H1 (cell line): ENCODE data around the gene PTPRG. TPM values are rescaled to one million over a fixed set of nuclear protein-coding genes. Genes with fewer than 3 reads are reported as not detected.

Experiments
- CTCF ChIA-PET: fragments of 300-600 bp; sonication (Branson Sonifier 250); formaldehyde crosslinking; loops from one replicate; lab custom pipeline; 2021; ENCODE audit not compliant: partially characterized antibody; lab: Charles Lee
- POLR2A ChIA-PET: fragments of 300-600 bp; sonication (Branson Sonifier 250); formaldehyde crosslinking; loops from one replicate; lab custom pipeline; 2021; ENCODE audit warnings: inconsistent platforms; ENCODE audit not compliant: partially characterized antibody; lab: Charles Lee
- DNase-seq, 2 experiments: peaks; one replicate each; pipeline versions ENCODE4 v3.0.0 to v3.0.0-alpha.2; 2010 to 2022; ENCODE audit warnings: low spot score in 2 of 2, low read depth in 1 of 2, mixed read lengths in 1 of 2
- FAIRE-seq: peaks from 2 replicates; lab custom pipeline; 2011; peaks lifted over from hg19 to GRCh38; lab: Jason Lieb, UNC
- H2AFZ ChIP-seq: 2 replicates; pipeline ENCODE4 v1.8.1; 2012; ENCODE audit warnings: low read length, inconsistent platforms
- H2AK5ac ChIP-seq: 2 replicates; pipeline ENCODE4 v1.6.1; 2013; ENCODE audit warnings: low read depth, low read length
- H2BK120ac ChIP-seq: replicated peaks from 2 replicates; pipeline ENCODE3; 2013; ENCODE audit warnings: low read depth, low read length, inconsistent platforms
- H2BK12ac ChIP-seq: 2 replicates; pipeline ENCODE4 v1.6.1; 2013; ENCODE audit warnings: low read depth, low read length
- H2BK15ac ChIP-seq: 2 replicates; pipeline ENCODE4 v1.6.1; 2013; ENCODE audit warnings: low read length
- H2BK20ac ChIP-seq: 2 replicates; pipeline ENCODE4 v1.6.1; 2013; ENCODE audit warnings: low read length
- H2BK5ac ChIP-seq: 2 replicates; pipeline ENCODE4 v1.6.1; 2013; ENCODE audit warnings: low read depth, low read length
- H3K14ac ChIP-seq: 2 replicates; pipeline ENCODE4 v1.6.1; 2013; ENCODE audit warnings: inconsistent platforms; ENCODE audit not compliant: insufficient read length
- H3K18ac ChIP-seq: 2 replicates; pipeline ENCODE4 v1.6.1; 2013; ENCODE audit warnings: low read length; ENCODE audit errors: extremely low read depth
- H3K23ac ChIP-seq: 2 replicates; pipeline ENCODE4 v1.6.1; 2013; ENCODE audit warnings: inconsistent platforms; ENCODE audit not compliant: insufficient read length
- H3K23me2 ChIP-seq: 2 replicates; pipeline ENCODE4 v1.6.1; 2013; ENCODE audit warnings: low read depth, low read length
- H3K27ac ChIP-seq: 2 replicates; pipeline ENCODE4 v1.6.1; 2011; ENCODE audit warnings: low read depth, low read length, inconsistent platforms
- H3K27me3 ChIP-seq, 4 experiments: replicated peaks in 1 of 4; 1 replicate in 1 of 4; 2 replicates in 3 of 4; pipeline versions ENCODE4 v1.6.1 to v1.8.1; 2011 to 2013; ENCODE audit warnings: low read length in 3 of 4, mild to moderate bottlenecking in 3 of 4, inconsistent platforms in 2 of 4, mixed read lengths in 2 of 4, moderate library complexity in 1 of 4; ENCODE audit not compliant: control insufficient read depth in 3 of 4, insufficient read depth in 3 of 4; ENCODE audit errors: extremely low read depth in 1 of 4
- H3K36me3 ChIP-seq, 4 experiments: 2 replicates each; pipeline versions ENCODE4 v1.6.1 to v1.8.1; 2011 to 2013; ENCODE audit warnings: mild to moderate bottlenecking in 4 of 4, low read length in 3 of 4, moderate library complexity in 2 of 4, control low read depth in 1 of 4, inconsistent platforms in 1 of 4; ENCODE audit not compliant: insufficient read depth in 4 of 4, control insufficient read depth in 2 of 4
- H3K4ac ChIP-seq: replicated peaks from 2 replicates; pipeline ENCODE3; 2013; ENCODE audit warnings: low read length, low read depth, mixed read lengths, inconsistent platforms; ENCODE audit not compliant: insufficient read length
- H3K4me1 ChIP-seq, 4 experiments: replicated peaks in 1 of 4; 1 replicate in 1 of 4; 2 replicates in 3 of 4; pipeline versions ENCODE4 v1.6.1 to v1.8.1; 2011 to 2013; ENCODE audit warnings: low read length in 3 of 4, inconsistent platforms in 2 of 4, mixed read lengths in 1 of 4; ENCODE audit not compliant: insufficient read depth in 4 of 4, control insufficient read depth in 3 of 4
- H3K4me2 ChIP-seq, 2 experiments: 2 replicates each; pipeline versions ENCODE4 v1.6.1 to v1.8.1; 2011 to 2013; ENCODE audit warnings: low read depth in 2 of 2, low read length in 2 of 2, control low read depth in 1 of 2, inconsistent platforms in 1 of 2, mild to moderate bottlenecking in 1 of 2; ENCODE audit not compliant: insufficient read depth in 1 of 2
- H3K4me3 ChIP-seq, 4 experiments: fragments of 200-600, 300-600 bp in 1 of 4; sonication (generic), shearing (Covaris generic), sonication (Bioruptor Twin) in 1 of 4; 2 replicates each; pipeline versions ENCODE4 v1.5.1 to v1.8.1; 2011 to 2016; ENCODE audit warnings: low read length in 4 of 4, low read depth in 3 of 4, control low read depth in 2 of 4, inconsistent platforms in 2 of 4, mild to moderate bottlenecking in 2 of 4, mixed read lengths in 1 of 4, moderate library complexity in 1 of 4; ENCODE audit not compliant: insufficient read depth in 2 of 4; ENCODE audit errors: extremely low read depth in 1 of 4
- H3K56ac ChIP-seq: replicated peaks from 2 replicates; pipeline ENCODE3; 2013; ENCODE audit warnings: low read depth, mild to moderate bottlenecking, mixed read lengths, low read length, inconsistent platforms; ENCODE audit not compliant: insufficient read length
- H3K79me1 ChIP-seq: 2 replicates; pipeline ENCODE4 v1.6.1; 2013; ENCODE audit warnings: low read depth, low read length, control low read depth
- H3K79me2 ChIP-seq, 2 experiments: 2 replicates each; pipeline versions ENCODE4 v1.6.1 to v1.8.1; 2012 to 2013; ENCODE audit warnings: low read length in 2 of 2, mild to moderate bottlenecking in 2 of 2, inconsistent platforms in 1 of 2; ENCODE audit not compliant: insufficient read depth in 2 of 2, control insufficient read depth in 1 of 2
- H3K9ac ChIP-seq, 4 experiments: replicated peaks in 1 of 4; 1 replicate in 1 of 4; 2 replicates in 3 of 4; pipeline versions ENCODE4 v1.6.1 to v1.8.1; 2011 to 2013; ENCODE audit warnings: low read depth in 3 of 4, low read length in 3 of 4, control low read depth in 2 of 4, mild to moderate bottlenecking in 2 of 4, moderate library complexity in 2 of 4, inconsistent platforms in 1 of 4; ENCODE audit errors: extremely low read depth in 1 of 4
- H3K9me3 ChIP-seq, 2 experiments: 2 replicates each; pipeline versions ENCODE4 v1.6.1 to v1.8.1; 2012 to 2013; ENCODE audit warnings: mild to moderate bottlenecking in 2 of 2, moderate library complexity in 2 of 2, control low read depth in 1 of 2, inconsistent platforms in 1 of 2, low read depth in 1 of 2, low read length in 1 of 2, mixed read lengths in 1 of 2; ENCODE audit not compliant: insufficient read depth in 2 of 2
- H4K20me1 ChIP-seq, 2 experiments: replicated peaks in 1 of 2; 2 replicates each; pipeline versions ENCODE3 to v1.8.1; 2011 to 2013; ENCODE audit warnings: inconsistent platforms in 2 of 2, low read length in 2 of 2, mild to moderate bottlenecking in 1 of 2; ENCODE audit not compliant: insufficient read depth in 2 of 2, control insufficient read depth in 1 of 2
- H4K5ac ChIP-seq: 2 replicates; pipeline ENCODE4 v1.6.1; 2013; ENCODE audit warnings: low read length, low read depth, mixed read lengths, inconsistent platforms; ENCODE audit not compliant: insufficient read length
- H4K8ac ChIP-seq: 2 replicates; pipeline ENCODE4 v1.8.0; 2013; ENCODE audit warnings: mild to moderate bottlenecking, moderate library complexity, low read length, inconsistent platforms; ENCODE audit not compliant: insufficient read depth; ENCODE audit errors: extremely low read depth
- H4K91ac ChIP-seq: replicated peaks from 2 replicates; pipeline ENCODE3; 2013; ENCODE audit warnings: low read length, mixed read lengths, inconsistent platforms; ENCODE audit not compliant: insufficient read length
- BACH1 ChIP-seq: IDR thresholded peaks from 2 replicates; pipeline ENCODE4 v1.6.1; 2012; ENCODE audit warnings: low read length, improper control_type of control experiment
- HDAC6 ChIP-seq: IDR thresholded peaks from one replicate; pipeline ENCODE4 v1.7.1; 2012; ENCODE audit warnings: low read depth, mild to moderate bottlenecking, inconsistent platforms, low read length, moderate library complexity
- JUND ChIP-seq: IDR thresholded peaks from 2 replicates; pipeline ENCODE4 v1.6.1; 2011; ENCODE audit warnings: mild to moderate bottlenecking, improper control_type of control experiment, low read length
- PHF8 ChIP-seq: fragments of 200-600 bp; sonication (generic); conservative IDR thresholded peaks from 2 replicates; pipeline ENCODE4 v1.7.1; 2012; ENCODE audit warnings: low read depth, mild to moderate bottlenecking, inconsistent platforms, low read length, moderate library complexity
- POLR2AphosphoS5 ChIP-seq: IDR thresholded peaks from 2 replicates; pipeline ENCODE4 v1.6.1; 2011; ENCODE audit warnings: low read depth, low read length
- RBBP5 ChIP-seq: IDR thresholded peaks from 2 replicates; pipeline ENCODE4 v1.7.1; 2012; ENCODE audit warnings: low read depth, mild to moderate bottlenecking, inconsistent platforms, low read length, moderate library complexity, borderline replicate concordance
- RXRA ChIP-seq: IDR thresholded peaks from 2 replicates; pipeline ENCODE4 v1.6.1; 2011; ENCODE audit warnings: low read depth, mild to moderate bottlenecking, low read length, moderate library complexity; ENCODE audit not compliant: insufficient read depth
- SAP30 ChIP-seq: fragments of 300-600 bp; sonication (generic); IDR thresholded peaks from 2 replicates; pipeline ENCODE4 v1.7.1; 2012; ENCODE audit warnings: low read length, moderate library complexity, mild to moderate bottlenecking, inconsistent platforms; ENCODE audit not compliant: insufficient read depth, insufficient replicate concordance
- SP2 ChIP-seq: IDR thresholded peaks from 2 replicates; pipeline ENCODE4 v1.6.1; 2012; ENCODE audit warnings: mild to moderate bottlenecking, low read length, inconsistent platforms
- TBP ChIP-seq: IDR thresholded peaks from 2 replicates; pipeline ENCODE4 v1.6.1; 2011; ENCODE audit warnings: low read depth, low read length, improper control_type of control experiment
- WGBS, 2 experiments: shearing (Covaris generic) in 1 of 2; methylation state at CpG; one replicate each; pipeline versions ENCODE4 v1.1.6 to v1.1.7; 2013 to 2015; ENCODE audit warnings: low lambda C conversion rate in 2 of 2, mixed read lengths in 2 of 2, inconsistent platforms in 1 of 2, low coverage in 1 of 2, missing lambda C conversion rate in 1 of 2; ENCODE audit not compliant: insufficient replicate concordance in 2 of 2, insufficient coverage in 1 of 2, insufficient read length in 1 of 2; ENCODE audit errors: extremely low coverage in 1 of 2, missing lambda C conversion rate in 1 of 2; 5-methylcytosine and 5-hydroxymethylcytosine counted together
- polyA plus RNA-seq, 7 experiments: library from polyadenylated mRNA; depleted of rRNA in 3 of 7; stranded (reverse) in 5 of 7; unstranded in 2 of 7; fragments of >200 nt in 5 of 7; fragments of 200-250 nt in 2 of 7; gene quantifications; 1 replicate in 5 of 7; 2 replicates in 1 of 7; 4 replicates in 1 of 7; pipeline versions ENCODE4 v1.2.1 to v1.2.3, GENCODE V29; 2011 to 2013; ENCODE audit warnings: missing spikeins in 2 of 7, mixed read lengths in 2 of 7
- total RNA-seq: library from RNA; stranded (reverse); fragmentation: NEBNext Ultra II Directional; extraction: Animal tissue kit (Norgen Biotek cat#: 25700); gene quantifications from 2 replicates; pipeline ENCODE4 v1.2.1, GENCODE V29; 2021

The PTPRG gene
- total and polyA plus RNA-seq, 2 of the 8 experiments (the other 6 are each of a cell fraction or from before 2014, with no cell fraction given) = 23.3 to 96.2 TPM

- Histone ChIP-seq H4K20me1 (peaks cover 2 to 4% of the 10 kb centered on the region in 2 experiments), H3K9me3 (no peaks in the 10 kb centered on the region), H3K23me2 (no peaks in the 10 kb centered on the region), H2BK120ac (no peak overlapping the region), H3K14ac (no peak overlapping the region), H4K91ac (no peak overlapping the region), H3K36me3 (no peaks in the 10 kb centered on the region), H3K4ac (no peak overlapping the region), H3K27ac (no peak overlapping the region), H4K8ac (no peak overlapping the region), H3K23ac (no peak overlapping the region), H3K79me2 (peaks cover 0 to 94% of the 10 kb centered on the region in 2 experiments; a peak in 3 of 4 replicates), H3K9ac (no peak overlapping the region), H2BK20ac (no peak overlapping the region), H3K27me3 (no peaks in the 10 kb centered on the region), H3K56ac (no peak overlapping the region)
- peak; percentile 19 for FAIRE-seq
- 95% methylated on average over 5 of the region's 5 CpGs; no CpG with 5 or more reads in 1 of the 2 experiments for WGBS, 2 experiments
- no peak for TF ChIP-seq SP2
- TF ChIP-seq RXRA = no peak
- no peak for TF ChIP-seq PHF8
- TF ChIP-seq BACH1 = no peak
- no peak for TF ChIP-seq SAP30
- no peak for TF ChIP-seq JUND
- no peak for TF ChIP-seq HDAC6
- TF ChIP-seq RBBP5 = no peak
- TF ChIP-seq POLR2AphosphoS5 = no peak
- no peak for TF ChIP-seq TBP
- TF ChIP-seq, all 59 proteins: peak for 0
- Histone ChIP-seq H2BK5ac (no peak overlapping the region), H2AK5ac (no peak overlapping the region), H2BK12ac (no peak overlapping the region), H3K79me1 (peaks cover 6% of the 10 kb centered on the region; the same call in 1 of the 2 replicates), H4K5ac (no peak overlapping the region), H3K4me1 (peaks cover 0 to 30% (median 18%) of the 10 kb centered on the region in 4 experiments; a peak in 4 of 7 replicates), H3K4me3 (no peak overlapping the region), H3K18ac (peak overlapping the region; percentile 15; the same call in 1 of the 2 replicates), H3K4me2 (no peak overlapping the region), H2BK15ac (no peak overlapping the region), H2AFZ (no peak overlapping the region)
- DNase-seq = no peak
- ChIA-PET CTCF (interaction anchor here (1.0 to 1.2 kb wide), 2 partner anchors 10 to 460 kb away, joined by 4 read pairs; no protein-coding TSS in a partner anchor), POLR2A (no interaction called here)
These were observed 166.1 kb downstream of the PTPRG start for GRCh38 chr3:61727435-61727834.
